HG02973 (cell line): Measurements from ENCODE around the gene OGFOD3.
"Not testable (repeated sequence)": the region's sequence is repeated elsewhere in the genome, so short reads cannot be mapped to it uniquely, and the experiment has no call there.

Experiments
- ATAC-seq: cut with Tn5 transposase; IDR thresholded peaks from one replicate; pipeline ENCODE4 v1.9.1; 2021; ENCODE audit warnings: moderate library complexity; ENCODE audit not compliant: unreplicated experiment

Gene OGFOD3

GRCh38 chr17:82375359-82376041 is 42.9 kb downstream of the OGFOD3 start:
- no peak for ATAC-seq

- no peak for ATAC-seq
Measured at GRCh38 chr17:82374626-82375331, 43.6 kb downstream of the OGFOD3 start.

- ATAC-seq, result no peak
Measured at GRCh38 chr17:82373731-82374625, 44.4 kb downstream of the OGFOD3 start.

- not testable (repeated sequence) for ATAC-seq
Measured at GRCh38 chr17:82373072-82373452, 45.3 kb downstream of the OGFOD3 start.

- ATAC-seq, result no peak
Measured at GRCh38 chr17:82372249-82373071, 45.9 kb downstream of the OGFOD3 start.

GRCh38 chr17:82371333-82372248 is 46.8 kb downstream of the OGFOD3 start, which contains the start of gene UTS2R:
Gene UTS2R, plus strand, starts transcription at chr17:82371765. Its CDS starts 2,560 bp downstream, at chr17:82374325.
- ATAC-seq, result no peak

GRCh38 chr17:82370471-82371332 is 47.7 kb downstream of the OGFOD3 start:
- ATAC-seq, result no peak

GRCh38 chr17:82369211-82369610 is 49.2 kb downstream of the OGFOD3 start:
- no peak for ATAC-seq

- no peak for ATAC-seq
Measured at GRCh38 chr17:82367724-82368524, 50.5 kb downstream of the OGFOD3 start.

- ATAC-seq, result no peak
Measured at GRCh38 chr17:82366749-82367148, 51.6 kb downstream of the OGFOD3 start.

GRCh38 chr17:82365606-82366295 is 52.6 kb downstream of the OGFOD3 start:
- no peak for ATAC-seq

- no peak for ATAC-seq
Measured at GRCh38 chr17:82361885-82362633, 56.3 kb downstream of the OGFOD3 start.

- not testable (repeated sequence) for ATAC-seq
Measured at GRCh38 chr17:82359451-82360074, 58.8 kb downstream of the OGFOD3 start.

GRCh38 chr17:82358465-82359350 is 59.7 kb downstream of the OGFOD3 start, which contains the start of gene TEX19:
Gene TEX19, plus strand, starts transcription at chr17:82359247. Its CDS starts 2,904 bp downstream, at chr17:82362151.
- no peak for ATAC-seq

GRCh38 chr17:82357394-82357793 is 61.0 kb downstream of the OGFOD3 start:
- ATAC-seq, result no peak
